Cardiac septum (tissue), 1 donor: ENCODE results near the gene TSPAN17. TPM values are rescaled to one million over a fixed set of nuclear protein-coding genes. Genes with fewer than 3 reads are reported as not detected.

ENCODE experiments used
- DNase-seq: peaks from one replicate; pipeline ENCODE4 v3.0.0-alpha.2; 2020; ENCODE audit warnings: low spot score
- intact Hi-C: fragments of 100-400 bp; cut with DNase I; formaldehyde crosslinking; loops from one replicate; pipeline ENCODE4 v1.14.0; 2022
- total RNA-seq: library from RNA; stranded (reverse); fragmentation: NEBNext Ultra II Directional; extraction: Animal tissue kit (Norgen Biotek cat#: 25700); gene quantifications from one replicate; pipeline ENCODE4 v1.2.1, GENCODE V29; 2021
- donor health status: DM: no; HTN: no; CAD: no.

The TSPAN17 gene
- total RNA-seq, 1 donor from 2014 or later = 30.2 TPM

DNA sequence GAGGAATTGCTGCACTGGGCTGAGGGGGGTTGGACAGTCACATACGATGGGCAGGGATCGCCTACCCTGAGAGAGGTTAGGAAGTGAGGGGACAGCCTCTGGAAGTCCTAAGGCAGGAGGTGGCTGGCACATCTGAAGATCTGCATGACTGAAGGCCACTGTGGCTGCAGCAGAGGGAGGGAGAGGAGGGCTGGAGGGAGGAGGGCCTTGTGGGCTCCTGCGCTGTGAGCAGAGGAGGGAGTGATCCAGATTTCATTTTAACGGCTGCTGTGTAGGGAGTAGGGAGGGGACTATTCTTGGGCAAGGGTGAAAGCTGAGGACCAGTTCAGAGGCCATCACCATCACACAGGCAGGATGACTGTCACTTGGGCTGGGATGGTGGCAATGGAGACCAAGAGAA is 9.7 kb upstream of the TSPAN17 start:
- no peak for DNase-seq
- intact Hi-C loops = no loop called here

DNA sequence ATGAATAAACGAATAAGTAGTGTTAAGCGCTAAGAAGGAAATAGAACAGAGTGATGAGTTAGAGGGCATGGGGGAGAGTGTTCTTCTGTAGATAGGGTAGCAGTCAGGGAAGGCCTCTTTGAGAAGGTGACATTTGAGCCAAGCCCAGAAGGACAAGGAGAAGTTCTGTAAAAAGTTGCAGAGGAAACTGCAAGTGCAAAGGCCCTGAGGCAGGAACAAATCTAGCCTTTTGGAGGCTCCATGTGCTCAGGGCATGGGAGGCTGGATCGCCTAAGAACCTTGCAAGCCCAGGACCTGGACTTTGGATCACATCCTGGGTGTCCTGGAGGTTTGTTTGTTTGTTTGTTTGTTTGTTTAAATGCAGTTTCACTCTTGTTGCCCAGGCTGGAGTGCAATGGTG is 8.8 kb upstream of the TSPAN17 start:
- no peak for DNase-seq
- intact Hi-C loops = no loop called here

DNA sequence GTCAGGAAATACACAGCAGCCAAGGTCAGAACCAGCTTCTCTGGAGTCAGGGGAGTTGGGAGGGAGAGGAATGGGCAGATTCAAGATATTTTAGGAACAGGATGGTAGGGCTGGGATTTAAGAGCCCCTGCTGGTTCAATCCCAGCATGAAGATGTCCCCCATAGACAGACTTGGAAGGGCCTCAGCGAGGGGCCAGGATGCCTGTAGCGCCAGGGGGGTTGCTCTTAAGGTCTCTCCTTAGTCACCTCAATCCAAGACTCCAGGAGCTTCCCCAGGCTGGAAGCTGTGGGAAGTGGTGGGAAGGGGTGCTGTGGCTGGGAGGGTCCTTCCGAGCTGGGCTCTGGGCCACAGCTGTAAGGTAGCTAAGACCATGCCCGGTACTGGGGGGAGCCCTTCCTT is 8.1 kb upstream of the TSPAN17 start:
- intact Hi-C loops = no loop called here
- no peak for DNase-seq

DNA sequence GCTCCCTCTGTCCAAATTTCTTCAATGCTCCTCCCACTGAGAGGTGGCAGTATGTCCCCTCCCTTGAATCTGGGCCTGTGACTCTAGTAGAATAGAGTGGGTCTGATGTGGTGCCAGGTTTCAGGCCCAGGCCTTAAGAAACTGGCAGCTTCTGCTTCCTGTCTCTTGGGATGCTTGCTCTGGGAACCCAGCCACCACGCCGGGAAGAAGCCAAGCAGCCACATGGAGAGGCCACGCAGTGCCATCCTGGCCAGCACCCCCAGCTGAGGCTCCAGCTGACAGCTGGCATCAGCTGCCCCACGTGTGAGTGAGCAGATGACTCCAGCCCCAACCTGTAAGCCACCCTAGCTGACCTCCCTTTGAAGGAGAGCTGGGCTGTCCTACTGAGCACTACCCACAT is 7.3 kb upstream of the TSPAN17 start:
- intact Hi-C loops = no loop called here
- DNase-seq = peak; percentile 86

DNA sequence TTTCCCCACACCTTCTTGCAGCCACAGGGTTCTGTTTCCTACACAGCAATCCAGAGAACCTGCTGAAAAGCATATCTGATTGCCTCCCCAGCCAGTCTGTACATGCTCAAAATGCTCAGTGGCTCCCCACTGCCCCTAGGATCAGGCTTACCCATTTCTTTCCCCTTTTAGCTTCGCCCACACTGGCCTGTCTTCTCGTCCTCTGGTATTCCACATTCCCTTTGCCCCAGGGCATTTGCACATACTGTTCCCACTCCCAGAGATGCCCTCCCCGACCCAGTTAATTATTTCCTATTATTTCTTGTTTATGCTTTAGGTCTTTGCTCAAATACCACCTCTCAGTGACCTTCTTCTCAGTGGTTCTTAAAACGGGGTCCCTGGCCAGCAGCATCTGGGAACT is 6.7 kb upstream of the TSPAN17 start:
- no peak for DNase-seq
- intact Hi-C loops = no loop called here

DNA sequence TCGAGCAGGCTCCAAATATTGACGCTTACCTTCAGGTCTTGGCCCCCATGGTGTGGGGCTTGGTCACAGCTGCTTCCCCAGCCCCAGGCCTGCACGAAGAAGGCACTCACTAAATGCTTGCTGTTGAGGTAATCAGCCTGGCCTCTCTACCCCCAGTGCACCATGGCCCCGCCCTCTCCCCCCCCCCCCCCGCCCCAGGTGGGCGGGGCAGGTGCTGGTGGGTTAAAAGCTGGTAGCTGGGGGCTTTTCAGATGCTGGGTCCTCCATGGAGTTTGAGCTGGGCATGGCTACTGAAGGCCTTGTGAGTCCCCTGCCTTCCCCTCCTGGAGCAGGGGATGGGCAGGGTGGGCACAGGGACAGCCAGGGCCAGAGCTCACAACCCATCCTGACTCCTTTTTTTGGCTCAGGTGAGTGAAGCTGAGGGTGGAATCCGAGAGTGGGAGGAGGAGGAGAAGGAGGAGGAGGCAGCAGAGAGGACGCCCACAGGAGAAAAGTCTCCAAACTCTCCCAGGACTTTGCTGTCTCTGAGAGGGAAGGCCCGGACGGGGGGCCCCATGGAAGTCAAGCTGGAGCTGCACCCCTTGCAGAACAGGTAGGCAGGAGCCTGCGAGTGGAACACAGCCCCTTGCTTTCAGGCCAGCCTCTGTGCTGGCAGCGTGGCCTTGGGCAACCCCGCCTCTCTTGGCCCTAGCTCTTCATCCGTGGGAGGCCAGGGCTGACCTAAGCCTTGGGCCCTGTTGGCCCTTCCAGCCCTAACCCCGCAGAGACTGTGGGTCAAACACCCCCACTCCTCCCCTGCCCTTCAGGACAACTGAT is 4.4 kb upstream of the TSPAN17 start:
- DNase-seq = no peak
- intact Hi-C loops = no loop called here

DNA sequence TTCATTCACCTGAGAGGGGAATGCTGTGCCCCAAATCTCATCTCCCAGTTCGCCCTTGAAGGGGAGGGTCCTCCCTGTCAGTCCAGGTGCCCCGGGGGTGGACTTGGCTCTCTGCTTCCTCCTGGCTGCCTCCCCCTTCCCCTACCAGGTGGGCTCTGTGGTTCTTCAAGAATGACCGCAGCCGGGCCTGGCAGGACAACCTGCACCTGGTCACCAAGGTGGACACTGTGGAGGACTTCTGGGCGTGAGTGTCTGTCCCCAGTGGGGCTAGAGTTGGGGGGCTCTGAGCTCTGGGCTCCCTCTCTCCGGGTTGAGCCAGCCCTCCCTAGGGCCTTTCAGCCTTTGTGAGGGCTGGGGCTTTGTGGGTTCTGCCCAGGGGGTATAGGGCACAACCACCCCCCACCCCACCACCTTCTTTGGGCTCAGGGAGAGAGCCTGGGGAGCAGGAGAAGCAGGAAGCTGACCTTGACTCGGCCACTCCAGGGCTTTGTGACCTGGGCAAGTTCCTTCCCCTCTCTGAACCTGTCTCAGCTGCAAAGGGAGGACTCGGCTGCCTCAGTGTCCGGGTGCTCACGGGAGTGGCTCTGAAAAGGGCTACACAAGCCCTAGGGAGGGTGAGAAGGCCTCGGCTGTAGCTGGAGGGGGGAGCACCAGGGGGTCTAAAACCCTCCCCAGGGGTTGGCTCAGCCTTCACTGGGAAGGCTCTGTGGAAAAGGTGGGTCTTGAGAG is 3.6 kb upstream of the TSPAN17 start:
- no peak for DNase-seq
- intact Hi-C loops = no loop called here

DNA sequence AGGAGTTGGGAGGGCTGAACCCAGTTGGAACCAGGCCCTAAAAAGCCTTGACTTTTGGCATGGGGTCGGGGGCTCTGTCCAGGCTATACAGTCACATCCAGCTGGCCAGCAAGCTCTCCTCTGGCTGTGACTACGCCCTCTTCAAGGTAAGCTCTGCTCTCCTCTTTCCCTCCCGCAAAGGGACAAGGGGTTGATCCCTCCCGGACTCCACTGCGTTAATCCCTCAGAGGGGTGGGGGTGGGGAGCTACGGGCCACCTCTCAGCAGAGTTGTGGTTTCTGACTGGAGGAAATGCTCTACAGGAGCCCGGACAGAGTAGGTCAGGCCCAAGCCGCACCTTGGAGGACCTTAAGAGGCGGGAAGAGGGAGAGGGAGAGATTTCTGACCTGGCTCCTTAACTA is 3.0 kb upstream of the TSPAN17 start:
- intact Hi-C loops = no loop called here
- no peak for DNase-seq

DNA sequence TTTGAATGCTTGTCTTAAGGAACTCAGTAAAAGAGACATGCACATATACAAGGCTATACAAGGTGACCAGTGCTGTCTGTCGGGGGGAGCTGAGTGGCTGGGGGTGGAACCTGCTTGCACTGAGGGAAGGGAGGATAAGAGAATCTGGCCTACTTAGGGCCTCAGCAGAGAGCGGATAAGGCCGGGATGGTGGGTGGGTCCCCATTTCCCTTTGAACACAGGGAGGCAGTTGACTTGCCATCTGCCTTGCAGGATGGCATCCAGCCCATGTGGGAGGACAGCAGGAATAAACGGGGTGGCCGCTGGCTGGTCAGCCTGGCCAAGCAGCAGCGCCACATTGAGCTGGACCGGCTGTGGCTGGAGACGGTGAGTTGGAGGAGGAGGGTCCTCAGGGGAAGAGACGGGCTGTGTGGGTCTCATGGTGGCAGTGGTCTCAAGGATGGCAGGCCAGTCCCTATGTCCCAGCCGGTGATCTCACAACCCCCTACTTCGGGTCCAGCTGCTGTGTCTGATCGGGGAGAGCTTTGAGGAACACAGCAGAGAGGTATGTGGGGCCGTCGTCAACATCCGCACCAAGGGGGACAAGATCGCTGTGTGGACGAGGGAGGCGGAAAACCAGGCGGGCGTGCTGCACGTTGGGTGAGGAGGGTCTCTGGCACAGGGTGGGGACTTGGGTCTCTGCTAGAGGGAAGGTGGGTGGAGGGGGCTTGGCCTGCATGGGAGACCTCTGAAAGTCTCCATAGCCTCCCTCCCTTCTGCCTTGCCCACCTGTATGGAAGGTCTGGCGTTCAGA is 2.2 kb upstream of the TSPAN17 start:
- no peak for DNase-seq
- intact Hi-C loops = loop anchor here (5.0 kb wide), 2 partner anchors 103 to 228 kb away; partner anchors contain the start of gene CLTB

DNA sequence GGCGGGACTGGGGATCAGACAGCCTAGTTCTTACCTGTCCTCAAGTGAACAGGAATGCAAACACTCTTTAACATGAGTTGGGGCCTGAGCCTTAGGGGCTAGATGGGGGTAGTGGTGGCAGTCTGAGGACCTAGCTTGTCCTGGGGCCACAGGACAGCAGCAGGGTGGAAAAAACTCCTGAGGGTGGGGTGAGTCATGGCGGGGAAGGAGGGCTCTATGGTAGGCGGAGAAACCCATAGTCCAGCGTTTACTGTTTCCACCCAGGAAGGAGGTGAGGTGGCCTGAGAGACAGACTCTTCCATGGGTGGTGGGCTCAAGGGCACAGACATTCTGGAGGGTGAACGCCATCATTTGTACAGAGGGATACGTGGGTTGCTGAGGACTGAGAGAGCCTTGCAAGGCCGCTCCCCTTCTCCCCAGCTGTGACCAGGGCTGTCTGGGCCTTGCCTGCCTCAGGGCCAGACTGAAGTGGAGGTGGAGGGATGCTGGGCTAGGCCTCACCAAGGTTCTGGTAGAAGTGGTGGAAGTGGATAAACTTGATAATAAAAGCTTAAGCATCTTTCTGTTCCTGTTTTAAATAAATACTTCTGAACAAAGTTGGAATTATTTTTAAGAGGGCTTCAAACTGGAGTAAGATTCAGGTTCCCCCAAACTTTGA is 1.1 kb upstream of the TSPAN17 start:
- intact Hi-C loops = loop anchor here (5.0 kb wide), 2 partner anchors 104 to 229 kb away; partner anchors contain the start of gene CLTB
- DNase-seq = no peak

DNA sequence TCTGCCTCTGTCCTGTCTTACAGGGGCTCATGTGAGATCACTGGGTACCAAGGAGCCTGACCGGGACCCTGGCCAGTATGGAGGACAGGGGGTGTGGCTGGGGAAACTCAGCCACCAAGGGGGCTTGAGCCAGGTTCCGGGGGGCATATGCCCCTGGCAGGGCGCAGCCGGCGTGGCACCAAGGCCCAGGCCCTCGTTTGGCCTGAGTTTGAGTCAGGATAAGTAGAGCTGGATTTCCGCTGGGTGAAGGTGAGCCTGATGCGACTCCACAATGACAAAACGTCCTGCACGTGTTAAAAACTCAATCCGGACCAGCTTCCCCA is 616 bp upstream of the TSPAN17 start:
- intact Hi-C loops = loop anchor here (5.0 kb wide), 2 partner anchors 104 to 229 kb away; partner anchors contain the start of gene CLTB
- no peak for DNase-seq

DNA sequence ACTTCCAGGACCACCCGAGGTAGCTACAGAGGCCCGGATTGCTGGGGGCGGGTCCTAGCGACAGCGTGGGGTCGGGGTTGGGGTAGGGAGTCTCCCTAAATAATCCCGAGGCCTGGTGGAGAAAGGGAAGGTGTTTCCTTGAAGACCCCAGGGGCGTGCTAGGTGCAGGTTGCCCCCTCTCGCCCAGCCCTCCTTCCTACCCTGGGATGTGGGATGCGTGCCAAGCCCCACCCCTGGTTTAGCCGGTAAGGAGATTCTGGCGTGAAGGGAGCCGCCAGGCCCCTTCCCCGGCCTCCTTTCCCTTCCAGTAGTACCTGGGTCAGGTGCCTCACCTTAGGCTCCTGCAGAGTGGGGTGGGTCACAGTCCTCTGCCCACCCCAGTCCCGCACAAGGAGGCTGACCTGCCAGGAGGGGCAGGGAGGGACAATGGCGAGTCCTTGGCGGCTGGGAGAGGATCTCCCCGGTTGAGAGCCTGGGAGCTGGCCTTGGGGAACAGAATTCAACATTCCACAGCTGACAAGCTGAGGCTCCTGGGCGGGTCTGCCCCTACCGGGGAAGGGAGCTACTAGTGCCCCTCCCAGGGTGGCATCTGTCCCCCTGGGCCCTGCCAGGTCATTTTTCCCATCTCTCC is 674 bp downstream of the TSPAN17 start:
- intact Hi-C loops = loop anchor here (5.0 kb wide), 2 partner anchors 106 to 231 kb away; partner anchors contain the start of gene CLTB
- DNase-seq = no peak

DNA sequence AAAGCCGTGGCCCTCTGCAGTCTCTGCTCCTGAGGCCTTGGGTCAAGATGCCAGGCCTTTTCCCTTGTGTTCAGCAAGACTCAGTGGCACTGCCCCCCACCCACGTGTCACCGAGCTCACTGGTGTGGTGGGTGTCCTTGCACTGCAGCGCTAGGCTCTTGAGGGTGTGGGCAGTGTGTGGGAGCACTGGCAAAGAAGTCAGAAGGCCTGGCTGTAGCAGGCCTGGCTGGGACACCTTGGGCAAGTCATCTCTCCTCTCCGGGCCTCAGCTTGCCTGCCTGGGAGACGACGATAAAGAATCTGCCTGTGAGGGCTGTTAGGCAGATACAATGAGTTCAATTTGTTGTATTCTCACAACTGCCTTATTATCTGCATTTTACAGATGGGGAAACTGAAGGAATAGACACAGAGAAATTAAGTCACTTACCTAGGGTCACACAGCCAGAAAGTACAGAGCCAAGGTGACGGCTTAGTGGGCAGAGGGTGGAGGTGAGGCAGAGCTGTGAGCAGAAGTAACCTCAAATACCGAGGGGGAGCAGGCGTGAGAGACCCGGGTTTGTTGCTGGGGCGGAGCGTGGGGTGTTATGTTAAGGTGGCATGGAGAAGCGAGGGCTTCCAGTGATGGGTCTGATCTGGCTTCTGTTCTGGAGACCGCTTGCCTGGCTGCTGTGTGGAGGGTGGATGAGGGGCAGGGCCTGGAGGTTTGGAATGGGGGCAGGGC is 1.4 kb downstream of the TSPAN17 start:
- intact Hi-C loops = loop anchor here (5.0 kb wide), 2 partner anchors 106 to 231 kb away; partner anchors contain the start of gene CLTB
- no peak for DNase-seq

DNA sequence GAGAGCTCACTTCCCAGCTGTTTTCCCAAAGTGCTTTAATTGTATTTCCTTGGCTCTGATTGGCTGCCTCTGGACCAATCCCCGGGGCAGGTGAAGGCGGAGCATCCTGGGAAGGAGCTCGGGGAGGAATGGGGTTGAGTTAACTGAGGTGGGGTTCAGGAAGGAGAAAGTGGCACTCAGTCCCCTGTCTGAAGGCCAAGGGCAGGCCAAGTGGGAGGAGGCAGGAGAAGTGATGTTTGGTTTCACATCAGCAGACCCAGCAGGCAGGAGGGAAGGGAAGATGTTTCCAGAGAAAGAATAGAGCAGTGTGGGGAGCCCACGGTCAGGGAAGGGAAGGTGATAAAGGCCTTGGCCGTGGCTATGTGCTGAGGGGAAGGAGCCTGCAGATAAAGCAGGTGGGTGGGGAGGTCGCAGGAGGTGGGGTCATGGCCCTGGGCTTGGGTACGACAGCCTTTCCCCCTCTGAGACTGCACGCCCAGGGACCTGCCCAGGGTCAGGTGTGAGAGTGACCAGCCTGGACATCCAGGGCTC is 3.1 kb downstream of the TSPAN17 start:
- DNase-seq = no peak
- intact Hi-C loops = loop anchor here (10.0 kb wide), 1 partner anchor 184 kb away; no protein-coding TSS in a partner anchor

DNA sequence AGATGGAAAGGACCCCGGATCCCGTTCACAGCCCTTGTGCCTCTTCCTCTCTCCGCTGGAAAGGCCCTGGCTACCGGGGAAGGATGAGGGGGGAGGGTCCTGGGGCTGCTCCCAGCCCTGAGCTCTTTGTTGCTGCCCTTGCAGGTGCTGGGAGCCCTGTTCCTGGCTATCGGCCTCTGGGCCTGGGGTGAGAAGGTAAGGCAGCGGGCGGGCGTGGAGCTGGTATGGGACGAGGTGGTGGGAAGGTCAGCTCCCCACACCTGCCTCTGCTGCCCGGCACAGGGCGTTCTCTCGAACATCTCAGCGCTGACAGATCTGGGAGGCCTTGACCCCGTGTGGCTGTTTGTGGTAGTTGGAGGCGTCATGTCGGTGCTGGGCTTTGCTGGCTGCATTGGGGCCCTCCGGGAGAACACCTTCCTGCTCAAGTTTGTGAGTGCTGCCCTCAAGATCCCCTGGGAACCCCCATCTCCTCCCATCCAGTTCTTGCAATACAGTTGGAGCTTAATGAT is 4.2 kb downstream of the TSPAN17 start:
- DNase-seq = no peak
- intact Hi-C loops = loop anchor here (10.0 kb wide), 1 partner anchor 183 kb away; no protein-coding TSS in a partner anchor

DNA sequence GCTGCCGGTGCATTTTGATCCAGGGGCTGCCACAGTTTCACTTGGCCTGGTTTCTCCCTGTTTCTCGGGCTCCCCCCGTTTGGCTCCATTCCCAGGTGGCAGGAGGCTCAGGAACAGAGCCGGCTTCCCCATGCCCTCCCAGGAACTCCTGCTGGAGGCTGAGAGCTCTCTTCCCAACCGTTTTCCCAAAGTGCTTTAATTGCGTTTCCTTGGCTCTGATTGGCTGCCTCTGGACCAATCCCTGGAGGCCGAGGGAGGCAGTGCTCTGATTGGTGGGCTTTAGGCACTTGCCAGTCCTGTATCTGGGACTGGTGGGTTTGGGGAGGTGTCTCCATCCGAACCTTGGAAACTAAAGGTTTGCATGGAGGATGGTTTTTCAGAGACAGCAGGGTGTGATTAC is 4.9 kb downstream of the TSPAN17 start:
- no peak for DNase-seq
- intact Hi-C loops = loop anchor here (10.0 kb wide), 1 partner anchor 183 kb away; no protein-coding TSS in a partner anchor

DNA sequence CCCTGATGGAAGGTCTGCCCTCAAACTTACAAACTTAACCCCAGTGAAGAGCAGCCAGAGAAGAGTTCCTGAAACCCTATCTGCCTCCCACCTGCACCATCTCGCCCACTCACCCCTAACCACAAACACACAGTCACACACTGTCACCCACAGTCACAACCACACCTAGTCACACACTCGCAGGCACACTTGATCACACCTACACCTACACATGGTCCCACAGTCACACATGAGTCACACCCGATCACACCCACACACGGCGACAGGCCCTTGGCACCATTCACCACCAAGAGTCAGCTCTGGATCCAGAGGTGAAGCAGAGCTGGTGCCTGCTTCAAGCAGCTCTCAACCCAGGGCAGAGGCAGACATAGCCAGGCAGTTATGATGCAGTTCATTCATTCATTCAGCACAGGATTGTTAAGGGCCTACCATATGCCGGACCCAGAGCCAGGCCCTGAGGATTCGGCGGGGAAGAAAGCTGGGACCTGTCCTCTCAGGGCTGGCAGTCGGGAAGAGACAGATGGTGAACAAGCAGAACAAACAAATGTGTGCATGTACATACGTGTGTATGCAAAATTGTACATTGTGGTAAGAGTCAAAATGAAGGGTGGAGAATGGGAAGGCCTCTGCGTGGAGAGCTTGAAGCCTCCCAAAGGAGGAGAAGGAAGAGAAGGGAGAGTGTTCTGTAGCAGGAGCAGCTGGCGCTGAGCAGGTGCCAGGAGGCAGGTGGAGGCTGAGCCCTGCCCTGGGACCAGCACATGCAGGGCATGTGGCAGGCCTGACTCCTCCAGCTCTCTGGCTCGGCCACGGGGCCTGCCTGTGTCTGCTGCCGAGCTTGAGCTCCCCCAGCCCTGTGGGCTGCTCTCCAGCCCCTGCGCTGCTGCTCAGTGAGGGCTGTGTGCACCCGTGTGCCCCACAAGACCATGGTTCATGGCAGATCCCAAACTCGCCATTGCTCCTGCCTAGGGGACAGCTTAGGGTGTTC is 6.4 kb downstream of the TSPAN17 start:
- intact Hi-C loops = loop anchor here (10.0 kb wide), 1 partner anchor 181 kb away; no protein-coding TSS in a partner anchor
- DNase-seq = no peak
